Measurements from ENCODE around the gene MICAL2.

DNA sequence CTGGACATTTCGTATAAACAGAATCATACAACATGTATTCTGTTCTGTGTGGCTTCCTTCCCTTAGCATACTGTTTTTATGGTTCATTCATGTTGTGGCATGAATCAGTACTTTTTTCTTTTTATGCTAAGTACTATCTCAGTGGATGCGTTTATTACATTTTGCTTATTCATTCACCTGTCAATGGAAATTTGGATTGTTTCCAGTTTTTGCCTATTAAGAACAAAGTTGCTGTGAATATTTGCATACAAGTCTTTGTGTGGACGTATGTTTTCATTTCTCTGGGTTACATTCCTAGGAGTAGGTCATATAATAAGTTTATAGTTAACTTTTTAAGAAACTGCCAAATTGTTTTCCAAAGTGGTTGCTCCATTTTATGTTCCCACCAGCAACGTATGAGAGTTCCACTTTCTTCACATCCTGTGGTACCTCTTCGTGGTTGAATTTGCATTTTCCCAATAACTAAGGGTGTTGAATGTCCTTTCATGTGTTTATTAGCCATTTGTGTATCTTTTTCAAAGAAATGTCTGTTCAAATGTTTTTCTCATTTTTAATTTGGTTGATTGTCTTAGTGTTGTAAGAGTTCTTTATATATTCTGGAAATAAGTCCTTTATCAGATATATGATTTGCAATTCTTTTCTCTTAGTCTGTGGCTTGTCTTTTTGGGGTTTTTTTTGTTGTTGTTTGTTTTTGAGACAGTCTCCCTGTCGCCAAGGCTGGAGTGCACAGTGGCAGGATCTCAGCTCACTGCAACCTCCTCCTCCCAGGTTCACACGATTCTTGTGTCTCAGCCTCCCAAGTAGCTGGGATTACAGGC is 46.0 kb upstream of the MICAL2 start:
- TF ChIP-seq, protein P1, sequence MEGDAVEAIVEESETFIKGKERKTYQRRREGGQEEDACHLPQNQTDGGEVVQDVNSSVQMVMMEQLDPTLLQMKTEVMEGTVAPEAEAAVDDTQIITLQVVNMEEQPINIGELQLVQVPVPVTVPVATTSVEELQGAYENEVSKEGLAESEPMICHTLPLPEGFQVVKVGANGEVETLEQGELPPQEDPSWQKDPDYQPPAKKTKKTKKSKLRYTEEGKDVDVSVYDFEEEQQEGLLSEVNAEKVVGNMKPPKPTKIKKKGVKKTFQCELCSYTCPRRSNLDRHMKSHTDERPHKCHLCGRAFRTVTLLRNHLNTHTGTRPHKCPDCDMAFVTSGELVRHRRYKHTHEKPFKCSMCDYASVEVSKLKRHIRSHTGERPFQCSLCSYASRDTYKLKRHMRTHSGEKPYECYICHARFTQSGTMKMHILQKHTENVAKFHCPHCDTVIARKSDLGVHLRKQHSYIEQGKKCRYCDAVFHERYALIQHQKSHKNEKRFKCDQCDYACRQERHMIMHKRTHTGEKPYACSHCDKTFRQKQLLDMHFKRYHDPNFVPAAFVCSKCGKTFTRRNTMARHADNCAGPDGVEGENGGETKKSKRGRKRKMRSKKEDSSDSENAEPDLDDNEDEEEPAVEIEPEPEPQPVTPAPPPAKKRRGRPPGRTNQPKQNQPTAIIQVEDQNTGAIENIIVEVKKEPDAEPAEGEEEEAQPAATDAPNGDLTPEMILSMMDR (IDR thresholded peaks at IDR 0.05; ENCODE audit: extremely low read depth in 1 of 2, insufficient read depth in 1 of 2, low read depth in 1 of 2, low read length in 2 of 2), result no peak
- TF ChIP-seq EZH2 (IDR thresholded peaks at IDR 0.05; ENCODE audit: borderline replicate concordance, low read depth, low read length, severe bottlenecking) (no peak), POLR2A (IDR thresholded peaks at IDR 0.05; ENCODE audit: low read depth, low read length) (no peak), FOS (IDR thresholded peaks at IDR 0.05; ENCODE audit: borderline replicate concordance, insufficient read depth, low read length) (no peak), POLR2AphosphoS5 (IDR thresholded peaks at IDR 0.05; ENCODE audit: insufficient read depth, low read depth, low read length) (no peak)

All from endothelial cell of umbilical vein (primary cell).